ENCODE data around the gene CNR1. TPM values are rescaled to one million over a fixed set of nuclear protein-coding genes. Genes with fewer than 3 reads are reported as not detected.
"Not testable (repeated sequence)": the region's sequence is repeated elsewhere in the genome, so short reads cannot be mapped to it uniquely, and the experiment has no call there.

The CNR1 gene
- 2.6 TPM in 1 of 2 replicates, not detected in the other for total RNA-seq

DNA sequence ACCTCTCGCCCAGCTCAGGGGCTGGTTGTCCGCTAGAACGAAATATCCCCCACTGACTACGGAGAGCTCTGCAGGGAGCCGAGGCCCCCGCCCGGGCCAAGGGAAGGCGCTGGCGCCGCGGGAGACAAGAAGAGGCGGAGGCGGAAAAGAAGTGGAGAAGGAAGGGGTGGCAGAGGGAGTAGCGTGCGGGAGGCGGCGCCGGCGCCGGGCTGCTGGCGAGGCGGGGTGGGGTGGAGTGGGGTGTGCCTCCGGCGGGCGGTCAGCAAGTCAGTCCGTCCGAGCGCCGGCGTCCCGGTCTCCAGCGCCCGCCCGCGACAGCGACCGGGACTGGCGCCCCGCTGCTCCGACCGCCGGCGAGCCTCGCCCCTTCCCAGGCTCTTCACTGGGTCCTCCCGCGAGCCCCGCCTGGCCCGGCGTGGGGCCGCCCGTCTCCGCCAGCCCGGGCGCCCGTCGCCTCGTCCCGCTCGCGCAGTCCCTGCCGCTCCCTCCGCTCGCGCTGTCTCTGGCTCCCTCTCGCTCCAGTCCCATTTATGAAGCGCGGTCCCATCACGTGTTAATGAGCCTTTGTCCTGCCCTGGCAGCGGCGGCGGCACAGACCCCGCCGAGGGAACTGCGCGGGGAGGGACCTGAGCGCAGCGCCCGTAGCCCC lies at the start of gene CNR1:
Gene CNR1, minus strand, starts transcription at position 504 of the 649 bp plus-strand sequence. CDS start 21,073 bp downstream, outside the sequence.
- no peak for DNase-seq (ENCODE audit: low read depth, low spot score)

- DNase-seq (ENCODE audit: low read depth, low spot score) = no peak
Measured at GRCh38 chr6:88211446-88211845, 45.3 kb upstream of the CNR1 start.

DNA sequence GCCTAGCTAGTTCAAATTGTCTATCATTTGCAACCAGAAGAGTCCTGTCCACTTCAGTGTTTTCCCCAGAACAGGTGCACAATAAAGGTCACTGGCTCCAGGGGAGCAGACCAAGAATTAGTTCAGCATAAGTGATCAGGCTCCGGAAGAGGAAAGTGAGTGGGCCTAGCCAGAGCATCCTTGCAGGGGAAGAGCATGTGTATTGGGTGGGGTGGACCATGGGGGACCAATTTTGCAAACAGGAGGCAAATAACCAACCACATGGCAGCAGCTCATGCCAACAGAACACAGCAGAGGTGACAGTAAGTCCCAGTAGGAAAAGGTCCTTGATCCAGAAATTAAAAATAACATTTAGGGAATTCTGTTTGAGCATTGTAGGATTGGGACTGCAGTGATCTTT lies 43.2 kb upstream of the CNR1 start:
- DNase-seq (ENCODE audit: low read depth, low spot score) = no peak

DNA sequence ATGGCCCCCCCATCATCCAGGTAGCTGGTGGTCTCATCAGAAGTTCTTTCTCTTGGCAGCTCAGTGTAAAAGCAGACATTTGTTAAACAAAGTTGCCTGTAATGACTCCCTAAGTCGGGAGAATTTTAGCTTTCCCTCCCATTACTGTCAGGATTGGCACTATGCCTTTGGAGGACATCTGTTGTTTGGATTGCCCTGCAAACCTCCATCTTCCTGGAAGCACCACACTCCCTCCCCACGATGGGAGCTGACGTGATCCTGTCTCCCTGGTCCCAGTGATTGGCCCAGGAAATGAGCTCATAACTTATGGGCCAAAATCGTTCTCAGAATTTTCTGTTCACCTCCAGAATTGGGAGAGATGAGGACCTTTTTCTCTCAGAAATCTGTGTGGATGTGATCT lies 42.6 kb upstream of the CNR1 start:
- no peak for DNase-seq (ENCODE audit: low read depth, low spot score)

- not testable (repeated sequence) for DNase-seq (ENCODE audit: low read depth, low spot score)
Measured at GRCh38 chr6:88201734-88202133, 35.6 kb upstream of the CNR1 start.

DNA sequence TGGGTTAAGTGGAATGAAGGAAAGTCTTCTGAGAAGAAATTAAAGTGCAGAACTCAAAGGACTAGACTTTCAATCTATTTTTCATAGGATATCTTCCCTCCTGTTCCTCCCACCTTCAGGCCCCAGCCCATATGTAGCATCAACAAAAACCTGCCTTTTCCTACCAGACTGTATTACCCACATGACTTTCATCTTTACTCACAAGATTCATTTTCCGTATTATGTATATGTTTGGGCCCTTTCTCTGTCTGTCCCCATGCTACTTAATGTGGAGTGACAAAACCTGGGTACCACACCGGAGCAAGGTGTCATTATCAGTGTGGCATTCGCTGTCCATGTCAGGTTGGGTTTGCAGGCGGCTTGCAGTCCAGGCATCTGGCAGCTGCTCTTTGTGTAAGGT lies 18.8 kb upstream of the CNR1 start:
- no peak for DNase-seq (ENCODE audit: low read depth, low spot score)

DNA sequence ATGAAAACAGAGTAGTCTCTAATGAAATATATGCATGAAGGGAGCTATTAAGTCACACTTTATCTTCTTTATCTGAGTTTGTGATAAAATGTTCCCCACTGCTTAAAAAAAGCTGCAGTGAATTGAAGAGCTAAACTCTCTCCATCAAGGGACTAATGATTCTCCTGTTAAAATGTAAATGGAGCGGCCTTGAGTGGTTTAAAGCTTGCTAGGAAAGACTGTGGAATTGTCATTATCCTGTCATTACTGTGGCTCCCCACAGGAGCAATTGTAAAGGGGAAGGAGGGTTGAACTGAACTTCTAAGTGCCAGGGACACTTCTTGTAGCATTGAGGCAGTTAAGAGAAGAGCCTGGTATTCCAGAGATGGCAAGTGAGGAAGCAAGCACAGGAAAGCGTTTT lies 17.3 kb upstream of the CNR1 start:
- DNase-seq (ENCODE audit: low read depth, low spot score) = no peak

DNA sequence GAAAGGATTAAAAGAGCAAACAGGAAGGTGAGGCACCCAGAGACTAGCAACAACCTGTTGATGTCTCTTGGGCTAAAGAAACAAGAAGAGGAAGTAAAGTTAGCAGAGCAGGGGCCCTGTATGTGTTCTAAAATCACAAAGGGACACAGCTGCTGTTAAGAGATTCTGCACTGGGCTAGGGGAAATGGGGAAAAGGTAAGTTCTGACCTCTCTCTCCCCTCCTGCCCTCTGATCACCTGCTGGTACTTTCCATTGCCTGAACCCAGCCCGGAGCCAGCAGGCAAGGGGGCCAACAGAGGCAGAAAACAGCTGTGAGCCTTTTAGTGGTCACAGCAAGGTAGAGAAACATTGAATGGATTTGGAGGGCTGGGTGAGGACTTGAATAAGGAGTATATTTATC lies 13.5 kb upstream of the CNR1 start:
- no peak for DNase-seq (ENCODE audit: low read depth, low spot score)

GRCh38 chr6:88177961-88178464 lies 11.9 kb upstream of the CNR1 start:
- DNase-seq (ENCODE audit: low read depth, low spot score) = no peak

GRCh38 chr6:88174906-88175305 lies 8.8 kb upstream of the CNR1 start:
- no peak for DNase-seq (ENCODE audit: low read depth, low spot score)

DNA sequence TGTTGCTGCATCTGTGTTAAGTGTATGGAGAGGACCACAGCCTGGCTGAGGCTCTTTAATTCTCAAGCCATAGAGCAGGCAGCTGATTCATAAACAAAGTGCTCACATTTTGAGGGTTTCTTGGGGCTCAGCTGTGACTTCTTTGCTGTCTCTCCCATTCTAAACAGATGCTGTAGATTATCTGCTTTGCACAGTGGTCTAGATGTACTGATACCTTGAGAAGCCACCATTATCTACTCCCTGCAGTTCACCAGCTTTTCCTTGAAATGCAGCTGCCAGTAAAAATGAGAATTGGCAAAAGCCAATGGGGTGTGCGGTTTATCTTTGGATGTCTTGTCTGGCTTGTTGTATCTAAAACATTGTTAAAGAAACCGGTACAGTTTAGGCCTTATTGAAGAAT lies 5.2 kb upstream of the CNR1 start:
- DNase-seq (ENCODE audit: low read depth, low spot score) = no peak

DNA sequence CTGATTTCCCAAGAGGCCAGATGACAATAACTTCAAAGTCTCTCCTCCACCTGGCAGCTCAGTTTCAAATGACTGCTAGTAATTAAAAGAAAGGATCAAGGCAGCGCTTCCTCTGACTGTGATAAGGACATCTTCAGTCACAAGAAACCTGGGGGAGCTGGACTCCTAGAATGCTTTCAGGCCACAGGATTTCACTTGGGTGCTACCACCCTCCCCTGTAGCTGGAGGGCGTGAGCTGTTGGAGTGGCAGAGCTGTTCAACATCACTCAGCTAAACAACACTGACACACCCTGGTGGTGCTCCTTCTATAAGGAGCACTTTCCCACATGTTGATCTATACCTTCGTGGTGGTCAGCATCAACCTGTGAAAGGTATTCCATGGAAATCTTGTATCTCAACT lies 2.2 kb upstream of the CNR1 start:
- DNase-seq (ENCODE audit: low read depth, low spot score) = no peak

DNA sequence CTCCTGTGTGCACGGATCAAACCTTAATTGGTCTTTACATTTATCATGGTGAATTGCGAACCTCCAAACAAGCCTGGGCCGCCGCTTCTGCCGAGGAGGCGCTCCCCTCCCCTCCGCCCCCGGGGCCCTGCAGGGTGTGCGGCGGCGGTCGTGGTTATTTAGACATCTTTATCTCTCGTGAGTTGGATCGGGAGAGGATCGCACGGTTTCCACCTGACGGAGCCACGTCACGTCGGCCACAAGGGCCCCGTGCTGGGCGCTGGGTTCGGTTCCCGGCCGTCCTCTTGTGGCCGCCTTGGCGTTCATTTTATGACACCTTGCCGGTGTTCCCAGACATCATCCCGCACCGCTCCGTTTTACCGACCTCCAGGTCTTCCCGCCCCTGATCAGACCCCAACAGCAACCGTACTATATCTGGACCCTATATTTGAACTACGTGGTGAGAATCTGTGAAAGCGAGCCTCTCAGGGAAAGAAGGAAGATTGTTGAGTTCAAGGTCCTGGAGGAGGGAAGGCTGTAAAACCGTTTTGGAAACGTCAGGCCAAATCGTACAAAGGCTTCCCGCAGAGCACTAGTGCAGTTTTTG lies 1.3 kb upstream of the CNR1 start:
- no peak for DNase-seq (ENCODE audit: low read depth, low spot score)

DNA sequence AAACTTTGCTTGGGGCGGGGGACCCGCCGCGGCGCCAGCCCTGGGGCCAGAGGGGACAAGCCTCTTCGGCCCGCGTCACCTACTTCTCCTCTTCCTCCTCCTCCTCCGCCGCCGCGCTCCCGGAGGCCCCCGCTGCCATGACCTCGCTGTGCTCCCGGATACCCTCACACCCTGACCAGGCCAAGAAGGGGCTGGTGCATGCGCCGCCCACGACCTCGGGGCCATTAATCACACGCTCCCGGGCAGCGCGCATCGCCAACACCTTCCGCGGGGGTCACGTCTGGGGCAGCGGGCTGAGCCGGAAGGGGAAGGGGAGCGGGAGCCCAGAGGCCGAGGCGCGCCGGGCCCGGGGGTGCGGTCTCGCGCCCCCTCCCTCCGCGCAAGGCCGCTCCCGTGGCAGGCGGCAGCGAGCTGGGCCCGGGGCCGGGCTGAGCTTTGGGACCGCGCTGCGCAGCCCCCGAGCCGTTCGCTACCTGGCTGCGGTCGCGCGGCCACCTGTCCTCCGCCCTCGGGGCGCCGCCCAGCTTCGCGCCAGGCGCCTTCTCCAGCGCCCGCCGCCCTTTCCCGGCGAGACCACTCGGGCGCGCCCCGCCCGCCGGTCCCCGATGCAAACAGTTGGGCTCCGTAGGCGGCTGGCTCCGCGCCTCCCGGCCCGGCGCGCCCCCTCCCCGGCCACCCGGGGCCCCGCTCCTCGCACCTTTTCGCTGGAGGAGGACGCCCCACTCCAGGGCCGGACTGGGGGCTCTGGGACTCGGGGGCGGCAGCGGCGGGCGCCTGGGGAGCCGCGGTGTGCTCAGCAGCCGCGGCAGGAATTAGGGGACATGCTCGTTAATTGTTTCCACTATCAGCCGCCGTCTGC lies 575 bp upstream of the CNR1 start:
- no peak for DNase-seq (ENCODE audit: low read depth, low spot score)

- DNase-seq (ENCODE audit: low read depth, low spot score) = no peak
Measured at GRCh38 chr6:88165087-88165843, 882 bp downstream of the CNR1 start.

DNA sequence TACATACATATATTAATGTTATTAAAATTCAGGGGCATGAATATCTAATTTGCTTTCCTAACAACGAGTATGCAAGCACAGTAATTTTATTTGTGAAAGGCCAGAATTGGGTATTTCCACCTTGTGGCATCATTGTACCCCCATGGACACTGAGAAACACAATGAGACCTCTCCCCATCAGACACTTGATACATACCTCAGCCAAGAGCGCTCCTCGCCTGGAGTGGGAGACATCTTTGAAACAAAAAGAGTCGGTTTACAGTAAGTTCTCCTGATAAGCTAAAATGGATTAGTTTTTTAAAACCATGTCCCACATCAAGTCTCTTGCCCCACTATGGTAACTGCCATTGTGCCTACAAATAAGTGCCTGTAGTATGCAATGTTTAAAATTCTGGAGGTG lies 2.1 kb downstream of the CNR1 start:
- DNase-seq (ENCODE audit: low read depth, low spot score) = no peak

- DNase-seq (ENCODE audit: low read depth, low spot score) = no peak
Measured at GRCh38 chr6:88163616-88164015, 2.5 kb downstream of the CNR1 start.

DNA sequence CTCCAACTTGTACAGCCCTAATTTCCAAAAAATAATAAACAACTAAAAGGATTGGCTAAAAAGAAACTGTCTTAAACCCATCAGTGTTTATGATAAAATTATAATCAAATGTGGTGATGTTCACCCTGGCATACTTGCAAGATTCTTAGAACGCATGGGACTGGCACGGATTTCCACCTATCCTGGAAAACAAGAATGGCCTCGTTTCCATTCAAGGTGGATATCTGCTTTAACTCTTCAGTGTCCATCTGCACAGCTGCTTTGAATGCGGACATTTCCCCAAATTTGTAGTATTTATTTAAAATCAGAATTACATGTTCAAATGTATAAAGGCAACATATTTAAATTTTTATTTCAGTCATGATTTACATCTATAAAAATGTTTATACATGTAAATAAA lies 4.2 kb downstream of the CNR1 start:
- DNase-seq (ENCODE audit: low read depth, low spot score) = no peak

DNA sequence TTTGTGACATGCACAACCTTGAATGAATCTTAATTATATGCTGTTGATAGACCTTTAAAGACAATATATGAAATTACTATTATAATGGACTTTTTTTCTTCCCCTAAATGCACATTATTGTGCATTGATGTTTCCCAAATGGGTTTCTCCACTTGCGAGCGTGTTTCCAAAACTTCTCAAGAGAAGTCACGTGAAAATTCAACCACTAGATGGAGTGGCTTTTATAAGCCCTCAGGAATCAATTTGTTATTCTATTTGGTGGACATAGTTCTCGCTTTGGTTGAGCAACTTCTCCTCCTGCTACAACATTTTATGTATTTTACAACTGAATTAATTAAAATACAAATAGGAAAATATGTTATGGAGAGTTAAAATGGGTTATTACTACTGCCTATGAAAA lies 9.0 kb downstream of the CNR1 start:
- DNase-seq (ENCODE audit: low read depth, low spot score) = no peak

GRCh38 chr6:88145298-88145963 lies 20.7 kb downstream of the CNR1 start:
- no peak for DNase-seq (ENCODE audit: low read depth, low spot score)

- DNase-seq (ENCODE audit: low read depth, low spot score) = no peak
Measured at GRCh38 chr6:88144637-88145297, 21.4 kb downstream of the CNR1 start.

All from pulmonary artery endothelial cell (primary cell).